Activated CD4-positive, alpha-beta T cell treated with anti-CD3 and anti-CD28 coated beads, Interleukin-10, Interleukin-2, amounts not matched to agents 100 ng/mL and 50 ng/mL, durations not matched to agents 16 hours and 8 hours (primary cell): ENCODE results near the gene PLXNA4.
"Not testable (repeated sequence)": the region's sequence is repeated elsewhere in the genome, so short reads cannot be mapped to it uniquely, and the experiment has no call there.

ENCODE experiments used
- DNase-seq: peaks from one replicate; pipeline ENCODE4 v3.0.0-alpha.2; 2020

Gene PLXNA4, protein sequence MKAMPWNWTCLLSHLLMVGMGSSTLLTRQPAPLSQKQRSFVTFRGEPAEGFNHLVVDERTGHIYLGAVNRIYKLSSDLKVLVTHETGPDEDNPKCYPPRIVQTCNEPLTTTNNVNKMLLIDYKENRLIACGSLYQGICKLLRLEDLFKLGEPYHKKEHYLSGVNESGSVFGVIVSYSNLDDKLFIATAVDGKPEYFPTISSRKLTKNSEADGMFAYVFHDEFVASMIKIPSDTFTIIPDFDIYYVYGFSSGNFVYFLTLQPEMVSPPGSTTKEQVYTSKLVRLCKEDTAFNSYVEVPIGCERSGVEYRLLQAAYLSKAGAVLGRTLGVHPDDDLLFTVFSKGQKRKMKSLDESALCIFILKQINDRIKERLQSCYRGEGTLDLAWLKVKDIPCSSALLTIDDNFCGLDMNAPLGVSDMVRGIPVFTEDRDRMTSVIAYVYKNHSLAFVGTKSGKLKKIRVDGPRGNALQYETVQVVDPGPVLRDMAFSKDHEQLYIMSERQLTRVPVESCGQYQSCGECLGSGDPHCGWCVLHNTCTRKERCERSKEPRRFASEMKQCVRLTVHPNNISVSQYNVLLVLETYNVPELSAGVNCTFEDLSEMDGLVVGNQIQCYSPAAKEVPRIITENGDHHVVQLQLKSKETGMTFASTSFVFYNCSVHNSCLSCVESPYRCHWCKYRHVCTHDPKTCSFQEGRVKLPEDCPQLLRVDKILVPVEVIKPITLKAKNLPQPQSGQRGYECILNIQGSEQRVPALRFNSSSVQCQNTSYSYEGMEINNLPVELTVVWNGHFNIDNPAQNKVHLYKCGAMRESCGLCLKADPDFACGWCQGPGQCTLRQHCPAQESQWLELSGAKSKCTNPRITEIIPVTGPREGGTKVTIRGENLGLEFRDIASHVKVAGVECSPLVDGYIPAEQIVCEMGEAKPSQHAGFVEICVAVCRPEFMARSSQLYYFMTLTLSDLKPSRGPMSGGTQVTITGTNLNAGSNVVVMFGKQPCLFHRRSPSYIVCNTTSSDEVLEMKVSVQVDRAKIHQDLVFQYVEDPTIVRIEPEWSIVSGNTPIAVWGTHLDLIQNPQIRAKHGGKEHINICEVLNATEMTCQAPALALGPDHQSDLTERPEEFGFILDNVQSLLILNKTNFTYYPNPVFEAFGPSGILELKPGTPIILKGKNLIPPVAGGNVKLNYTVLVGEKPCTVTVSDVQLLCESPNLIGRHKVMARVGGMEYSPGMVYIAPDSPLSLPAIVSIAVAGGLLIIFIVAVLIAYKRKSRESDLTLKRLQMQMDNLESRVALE (N-terminal part only)

DNA sequence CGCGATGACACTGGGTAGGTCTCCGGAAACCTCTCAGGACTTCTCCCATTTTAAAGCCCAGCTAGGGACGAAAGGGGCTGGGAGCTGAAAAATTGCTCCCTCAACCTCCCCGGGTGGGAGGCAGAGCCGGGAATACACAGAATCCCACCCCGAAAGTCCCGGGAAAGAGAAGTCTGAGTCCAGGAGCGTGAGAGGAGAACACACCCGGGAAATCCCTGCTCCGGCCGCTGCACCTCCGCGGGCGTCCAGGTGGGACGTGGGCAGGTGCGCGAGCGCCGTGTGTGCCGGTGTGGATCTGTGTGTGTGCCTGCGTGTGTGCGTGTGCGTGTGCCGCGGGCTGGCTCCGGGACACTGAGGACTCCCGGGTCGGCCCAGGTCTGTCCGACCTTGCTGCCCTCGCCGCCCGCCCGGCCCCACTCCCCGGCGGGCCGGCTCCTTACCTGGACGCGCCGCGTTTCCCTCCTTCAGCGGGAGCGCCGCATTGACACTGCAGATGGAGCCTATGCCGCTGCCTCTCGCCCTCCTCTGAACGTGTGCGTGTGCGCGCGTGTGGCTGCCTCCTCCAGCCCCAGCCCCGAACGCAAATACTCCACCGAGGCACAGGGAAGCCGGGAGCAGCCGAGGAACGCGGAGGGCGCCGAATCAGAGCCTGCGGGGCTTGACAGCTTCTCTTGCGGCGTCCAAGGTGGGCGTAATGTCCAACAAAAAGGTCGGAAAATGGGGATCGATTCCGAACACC is at the start of gene PLXNA4:
Gene PLXNA4, minus strand, starts transcription at position 489 of the 739 bp plus-strand sequence. CDS start 67,777 bp downstream, outside the sequence.
- DNase-seq = no peak

DNA sequence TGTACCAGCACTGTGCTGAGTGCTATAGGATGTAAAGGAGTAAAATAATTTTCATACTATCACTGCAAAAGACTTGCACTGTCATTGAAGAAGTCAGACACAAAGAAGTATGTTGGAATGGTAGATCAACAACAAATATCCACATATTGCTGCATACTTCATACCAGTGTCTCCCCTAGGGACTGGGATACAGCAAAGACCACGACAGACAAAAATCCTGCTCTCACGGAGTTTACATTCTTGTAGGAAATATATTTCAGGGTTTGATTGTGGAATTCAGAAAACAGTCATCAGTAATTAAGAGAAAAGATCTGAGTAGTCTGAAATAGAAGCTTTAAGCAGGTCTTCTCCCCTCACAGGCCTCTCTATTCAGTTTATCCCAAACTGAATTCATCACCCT is 49.4 kb upstream of the PLXNA4 start:
- DNase-seq = no peak

DNA sequence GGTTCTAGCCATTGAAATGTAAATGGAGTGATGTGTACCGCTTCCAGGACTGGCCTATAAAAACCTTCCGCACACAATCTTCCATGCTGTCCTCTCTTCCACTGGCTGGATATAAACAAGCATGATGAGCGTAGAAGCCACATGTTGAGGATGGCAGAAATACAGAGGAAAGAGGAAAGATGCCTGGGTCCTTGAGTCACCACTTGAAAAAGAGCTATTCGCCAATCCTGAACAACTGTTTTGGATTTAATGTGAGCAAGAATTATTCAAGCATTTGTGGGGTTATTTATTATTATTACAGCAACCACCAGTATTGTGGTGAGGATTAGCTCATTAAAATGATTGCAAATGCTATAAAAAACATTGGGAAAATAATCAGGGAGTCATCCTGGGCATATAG is 45.8 kb upstream of the PLXNA4 start:
- no peak for DNase-seq

DNA sequence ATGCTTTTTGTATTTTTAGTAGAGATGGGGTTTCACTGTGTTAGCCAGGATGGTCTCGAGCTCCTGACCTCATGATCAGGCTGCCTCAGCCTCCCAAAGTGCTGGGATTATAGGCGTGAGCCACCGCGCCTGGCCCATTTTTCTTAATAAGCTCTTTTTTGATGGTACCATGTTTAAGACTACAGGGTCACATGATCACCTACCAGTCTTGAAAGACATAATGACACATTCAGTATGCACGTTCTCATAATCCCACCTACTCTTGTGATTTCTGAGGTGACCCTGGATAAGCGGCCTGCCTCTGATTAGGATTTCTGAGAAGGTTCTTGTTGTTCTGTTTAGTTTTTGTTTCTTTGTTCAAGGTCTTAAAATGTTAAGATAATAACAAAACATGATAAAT is 43.7 kb upstream of the PLXNA4 start:
- DNase-seq = no peak

DNA sequence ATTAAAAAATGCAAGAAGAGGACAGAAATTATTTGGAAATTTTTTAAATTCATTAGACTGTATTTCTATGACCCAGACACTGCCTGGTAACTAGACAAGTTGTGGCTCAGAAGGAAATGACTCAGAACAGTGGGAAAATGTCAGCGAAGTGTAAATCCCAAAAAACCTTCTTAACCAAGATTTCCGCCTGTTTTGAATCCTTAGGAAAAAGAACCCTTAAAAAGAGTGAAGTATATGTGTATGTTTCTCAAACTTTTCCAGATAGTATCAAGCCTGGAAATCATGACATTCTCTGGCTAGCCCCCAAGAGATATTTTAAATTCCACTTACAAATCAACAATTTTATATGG is 42.7 kb upstream of the PLXNA4 start:
- DNase-seq = no peak

DNA sequence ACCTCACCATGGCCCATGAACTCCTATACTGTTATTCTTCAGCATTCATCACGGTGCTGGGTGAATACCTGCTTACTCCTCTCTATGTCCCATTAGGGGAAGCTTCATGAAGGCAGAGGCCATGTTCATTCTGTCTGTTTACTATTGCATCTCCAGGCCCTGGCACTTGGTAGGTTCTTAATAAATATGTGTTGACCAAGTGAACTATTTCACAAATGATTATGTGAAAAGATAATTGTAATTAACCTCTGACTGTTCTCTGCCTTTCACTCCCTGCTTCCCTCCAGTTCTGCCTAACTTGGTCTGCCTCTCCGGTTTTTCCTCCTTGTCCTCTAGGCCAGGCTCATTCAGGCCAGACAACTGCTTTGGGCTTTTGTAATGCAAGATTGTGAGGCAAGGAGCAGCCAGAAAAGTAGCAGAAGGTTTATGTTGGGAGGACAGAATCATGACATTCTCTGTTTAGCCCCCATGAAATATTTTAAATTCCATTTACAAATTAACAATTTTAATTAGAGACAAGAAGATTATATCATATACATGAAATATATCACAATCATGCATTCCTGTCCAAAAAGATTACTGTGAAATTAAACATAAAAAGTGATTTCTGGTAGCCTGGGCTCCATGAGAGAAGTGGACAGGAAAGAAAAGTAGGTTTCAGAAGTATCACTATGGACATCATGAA is 42.1 kb upstream of the PLXNA4 start:
- DNase-seq = no peak

DNA sequence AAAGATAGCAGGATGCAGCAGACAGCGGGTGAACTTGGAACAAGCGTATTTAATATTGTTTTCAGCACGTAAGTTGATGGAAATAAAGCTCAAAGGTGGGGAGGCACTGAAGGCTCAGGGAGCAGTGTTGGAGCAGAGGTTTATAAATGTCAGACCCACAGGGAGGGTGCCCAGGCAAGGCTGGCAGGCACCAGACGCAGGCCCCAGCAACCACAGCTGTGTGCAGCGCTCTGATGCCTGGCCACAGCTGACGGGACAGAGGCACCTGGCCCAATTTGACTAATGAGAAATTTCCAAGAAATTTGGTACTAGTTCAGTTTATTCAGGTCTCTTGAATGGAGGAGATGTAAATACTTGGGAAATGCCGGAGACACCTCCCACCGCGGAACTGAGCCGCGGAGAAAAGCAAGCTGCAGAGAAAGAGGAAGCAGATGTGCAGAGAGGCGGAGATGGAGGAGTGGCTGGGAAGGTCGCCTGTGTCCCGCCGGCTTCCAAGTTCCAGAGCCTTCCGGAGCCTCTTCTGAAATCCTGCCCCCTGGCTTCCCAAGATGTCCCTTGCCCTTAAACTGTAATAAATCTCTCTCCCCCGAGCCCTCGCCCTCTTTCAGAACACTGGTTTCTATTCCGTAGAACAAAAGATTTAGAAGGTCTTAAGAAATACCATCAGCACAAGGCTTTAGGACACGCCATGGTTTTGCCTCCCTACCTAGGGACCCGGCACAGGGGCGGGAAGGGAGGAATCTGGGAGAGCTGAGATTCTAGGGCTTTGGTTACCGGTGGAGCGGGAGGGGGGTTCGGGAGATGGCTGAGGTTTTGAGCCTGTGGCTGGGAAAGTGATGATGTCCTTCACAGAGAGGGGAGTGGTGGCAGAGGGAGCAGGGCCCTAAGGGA is 38.4 kb upstream of the PLXNA4 start:
- no peak for DNase-seq

DNA sequence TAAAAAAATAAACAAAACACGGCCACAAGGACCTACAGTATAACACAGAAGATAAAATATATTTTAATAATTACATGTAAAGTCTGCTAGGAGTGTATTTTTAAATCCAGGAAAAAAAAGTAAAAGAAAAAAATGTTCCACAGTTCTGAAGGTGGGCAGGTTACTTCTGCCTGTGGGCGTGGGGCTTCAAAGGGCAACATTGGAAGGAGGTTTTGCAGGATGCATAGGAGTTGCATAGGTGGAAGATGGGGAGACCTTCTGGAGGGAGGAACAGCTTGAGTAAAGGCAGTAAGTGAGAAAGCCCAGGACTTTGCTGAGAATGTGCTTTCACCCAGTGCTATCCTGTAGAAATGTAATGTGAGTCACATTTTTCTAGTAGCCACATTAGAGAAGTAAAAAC is 37.5 kb upstream of the PLXNA4 start:
- no peak for DNase-seq

DNA sequence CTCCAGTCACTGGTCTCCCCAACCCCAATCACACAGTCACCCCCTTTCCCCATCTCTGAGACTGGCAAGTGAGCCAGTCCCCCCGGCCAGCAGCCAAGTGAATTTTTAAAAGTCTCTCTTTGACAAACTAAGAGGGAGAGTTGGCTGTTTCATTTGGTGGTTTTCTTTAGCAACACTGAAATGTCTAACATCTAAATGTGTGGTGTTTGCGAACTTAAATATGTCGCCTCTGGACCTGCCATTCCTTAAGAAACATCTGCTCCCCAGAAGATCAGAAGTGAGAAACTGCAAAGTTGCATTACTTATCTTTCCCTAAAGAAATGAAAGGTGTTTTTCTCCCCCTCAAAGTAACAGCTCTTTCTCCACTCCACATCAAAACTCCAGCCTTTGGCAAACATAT is 34.7 kb upstream of the PLXNA4 start:
- DNase-seq = no peak

DNA sequence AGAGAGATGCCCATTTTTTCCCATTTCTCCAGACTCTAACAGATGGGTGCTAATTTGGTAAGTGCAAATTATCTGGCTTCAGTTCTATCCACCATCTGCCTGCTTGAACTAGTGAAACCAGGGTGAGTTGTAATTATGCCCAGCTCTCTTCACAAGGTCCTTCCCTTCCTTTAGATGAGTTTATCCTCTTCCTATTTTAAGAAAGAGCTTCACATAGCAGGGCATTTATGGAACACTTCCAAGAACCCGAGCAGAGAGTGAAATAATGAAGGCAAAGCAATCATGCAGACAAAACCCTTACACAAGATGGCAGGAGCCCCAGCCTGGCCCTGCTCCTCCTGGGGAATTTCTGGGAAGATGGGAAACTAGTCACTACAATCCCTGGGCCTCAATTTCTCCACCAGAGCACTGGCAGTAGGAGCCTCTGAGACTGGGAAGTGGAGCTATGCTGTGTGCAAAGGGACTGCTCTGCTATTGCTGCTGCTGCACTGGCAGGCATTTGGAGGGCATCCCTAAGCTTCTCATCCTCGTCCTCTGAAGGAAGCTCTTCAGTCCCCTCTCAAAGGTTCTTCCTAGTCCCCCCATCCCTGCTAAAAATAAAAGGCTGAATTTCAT is 33.7 kb upstream of the PLXNA4 start:
- no peak for DNase-seq

DNA sequence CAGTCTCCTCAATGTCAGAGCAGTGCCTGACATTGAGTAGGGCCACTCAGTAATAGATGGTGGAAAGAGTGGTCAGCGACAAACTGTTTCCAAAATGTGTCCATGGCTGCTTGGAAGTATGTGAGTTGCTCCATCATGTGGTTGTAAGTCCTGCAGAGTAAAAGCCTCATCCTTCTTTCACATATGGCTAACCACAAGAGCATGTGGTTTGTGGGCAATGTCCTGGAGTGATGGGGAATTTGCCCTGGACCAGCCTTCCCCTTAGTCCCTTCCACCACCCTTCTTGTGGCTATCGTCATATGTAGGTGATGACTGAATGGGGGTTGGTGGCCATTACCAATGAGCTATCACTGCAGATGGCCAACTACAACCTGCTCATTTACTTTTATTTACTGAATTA is 33.0 kb upstream of the PLXNA4 start:
- DNase-seq = no peak

DNA sequence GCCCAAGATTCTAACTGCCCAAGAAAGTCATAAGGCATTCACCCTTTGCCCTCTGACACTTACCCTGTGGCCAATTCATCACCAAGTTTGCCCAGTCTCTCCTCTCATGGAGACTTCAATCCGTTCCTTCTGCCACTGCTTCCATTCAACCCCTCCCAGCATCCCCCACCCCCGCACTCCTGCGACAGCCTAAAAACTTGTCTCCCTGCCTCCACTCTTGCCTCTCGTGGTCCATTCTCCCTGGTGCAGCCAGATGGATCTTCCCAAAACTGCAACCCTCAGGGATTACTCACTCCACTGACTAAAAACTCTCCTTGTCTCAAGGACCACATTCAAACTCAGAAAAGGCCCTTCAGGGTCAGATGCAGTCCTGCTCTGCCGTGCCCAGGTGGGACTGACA is 32.3 kb upstream of the PLXNA4 start:
- no peak for DNase-seq

DNA sequence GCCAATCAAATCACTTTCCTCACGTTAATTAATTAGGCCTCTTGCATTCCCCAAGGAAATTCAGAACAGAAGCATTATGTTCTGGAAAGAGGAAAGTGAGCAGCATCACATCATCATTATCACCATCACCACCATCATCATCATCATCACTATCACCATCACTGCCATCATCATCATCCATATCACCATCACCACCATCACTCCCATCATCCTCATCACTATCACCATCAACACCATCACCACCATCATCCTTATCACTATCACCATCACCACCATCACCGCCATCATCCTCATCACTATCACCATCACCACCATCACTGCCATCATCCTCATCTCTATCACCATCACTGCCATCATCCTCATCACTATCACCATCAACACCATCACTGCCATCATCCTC is 31.4 kb upstream of the PLXNA4 start:
- DNase-seq = no peak

DNA sequence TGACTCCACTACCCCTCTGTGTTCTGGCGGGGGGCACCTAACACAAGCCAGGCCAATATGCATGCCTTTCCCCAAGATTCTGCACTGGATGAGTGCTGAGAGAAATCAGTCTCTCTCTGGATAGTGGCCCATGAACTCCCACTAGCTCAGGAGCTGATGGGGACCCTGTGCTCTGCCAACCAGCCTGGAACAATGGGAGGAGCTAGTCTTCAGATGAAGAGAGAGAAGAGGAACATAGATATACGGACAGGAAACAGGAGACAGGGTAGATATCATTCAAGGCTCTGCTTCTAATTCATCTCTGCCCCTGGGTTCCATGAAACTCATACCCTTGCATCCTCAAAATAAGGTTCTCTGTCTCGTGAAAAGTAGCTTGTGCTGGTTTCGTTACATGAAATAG is 27.9 kb upstream of the PLXNA4 start:
- no peak for DNase-seq

DNA sequence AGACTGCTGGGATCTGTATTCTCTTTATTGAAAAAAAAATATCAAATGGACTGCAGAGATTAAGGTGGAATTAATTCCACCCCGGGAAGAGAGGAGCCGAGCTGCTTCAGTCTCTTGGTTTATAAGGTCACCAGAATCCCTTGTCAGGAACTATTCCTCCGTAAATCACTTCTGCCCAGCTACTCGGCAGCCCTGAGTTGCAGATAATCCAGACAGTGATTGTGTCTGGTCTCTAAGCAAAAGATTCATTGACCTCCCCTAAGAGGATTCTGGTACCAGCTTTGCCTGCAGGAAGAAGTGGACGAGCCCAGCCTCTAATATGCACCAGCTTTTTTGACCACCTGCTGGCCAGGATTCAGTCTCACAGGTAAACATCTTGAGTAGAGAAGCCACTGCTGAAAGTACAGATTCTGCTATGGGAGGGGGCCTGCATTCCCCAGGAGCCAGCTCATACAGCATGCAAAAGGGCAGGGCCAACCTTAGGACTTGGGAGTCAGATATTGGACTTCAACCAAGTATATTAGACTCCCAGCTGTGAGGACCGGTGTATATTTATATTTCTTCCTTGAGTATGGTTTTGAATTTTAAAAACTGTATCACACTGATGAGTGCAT is 27.1 kb upstream of the PLXNA4 start:
- no peak for DNase-seq

DNA sequence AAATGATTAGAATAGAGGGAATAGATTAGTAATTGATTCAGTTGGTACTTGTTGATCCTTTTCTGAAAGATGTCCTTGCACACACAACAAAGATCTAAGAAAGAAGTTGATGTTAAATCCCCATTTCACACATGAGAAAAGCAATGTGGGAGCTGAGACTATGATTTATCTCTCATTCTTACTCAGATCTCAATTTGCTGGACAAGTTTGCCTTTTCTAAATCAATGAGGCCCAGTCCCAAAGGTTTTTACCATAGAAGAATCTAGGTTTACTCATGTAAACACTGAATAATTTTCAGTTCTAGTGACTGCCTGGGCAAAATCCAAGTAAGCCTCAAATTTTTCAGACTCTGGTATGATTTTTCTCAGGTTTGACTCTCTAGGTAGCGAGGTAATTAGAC is 25.5 kb upstream of the PLXNA4 start:
- no peak for DNase-seq

DNA sequence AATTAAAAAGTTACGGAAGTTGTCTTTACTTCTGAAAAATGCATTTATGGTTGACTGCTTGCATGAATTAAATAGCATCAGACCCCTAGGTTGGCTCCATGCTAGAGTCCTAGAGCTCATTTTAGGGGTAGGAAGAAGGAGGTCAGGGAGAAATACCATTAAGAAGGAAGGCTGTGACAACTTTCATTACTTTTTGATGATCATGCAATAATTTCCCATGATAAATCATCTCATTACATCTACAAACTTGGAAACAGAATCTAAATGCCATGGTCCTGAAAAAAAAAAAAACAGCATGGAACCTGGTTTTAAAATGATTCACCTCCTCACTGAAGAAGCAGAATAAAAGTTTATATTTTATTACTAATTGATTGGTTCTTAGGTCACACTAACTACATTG is 20.3 kb upstream of the PLXNA4 start:
- DNase-seq = no peak

DNA sequence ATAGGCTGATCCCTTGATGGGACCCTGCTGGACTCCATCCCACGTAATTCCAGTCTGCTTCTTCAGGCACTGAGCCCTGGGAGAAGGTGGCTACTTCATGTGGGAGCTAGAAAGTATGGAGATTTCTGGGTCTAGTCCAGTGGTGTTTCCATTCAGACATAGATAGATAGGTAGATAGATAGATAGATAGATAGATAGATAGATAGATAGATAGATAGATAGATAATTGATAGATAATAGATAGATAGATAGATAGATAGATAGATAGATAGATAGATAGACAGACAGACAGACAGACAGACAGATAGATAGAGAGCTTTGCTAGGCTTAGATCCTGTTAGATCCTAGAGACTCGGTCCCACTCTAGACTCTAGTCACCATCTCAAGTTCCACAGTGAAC is 18.5 kb upstream of the PLXNA4 start:
- not testable (repeated sequence) for DNase-seq

DNA sequence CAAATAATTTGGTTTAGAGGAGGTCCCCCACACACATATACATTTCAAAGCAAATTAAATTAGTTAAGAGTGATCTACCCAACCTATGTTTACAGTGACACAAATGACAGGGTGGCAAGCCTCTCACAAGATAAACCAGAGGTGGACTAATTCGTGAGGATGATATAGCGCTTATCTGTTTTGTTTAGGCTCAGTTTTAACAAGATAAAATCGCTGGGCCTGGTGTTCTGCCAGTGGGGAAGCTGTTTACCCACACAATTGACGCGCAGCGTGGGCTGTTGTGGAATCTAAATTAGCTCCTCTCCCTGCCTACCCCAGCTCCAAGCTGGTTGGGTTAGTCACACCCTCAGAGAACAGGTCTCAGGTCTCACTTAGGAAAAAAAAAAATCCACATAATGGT is 16.7 kb upstream of the PLXNA4 start:
- DNase-seq = no peak
